ENCODE measurements around the gene VKORC1. TPM values are rescaled to one million over a fixed set of nuclear protein-coding genes. Genes with fewer than 3 reads are reported as not detected.

The VKORC1 gene
- total RNA-seq, 2 experiments from 2014 or later = 67.3 to 72.3 TPM

- no peaks in the 10 kb centered on the region for H3K27me3 Mint-ChIP-seq
- ChIA-PET POLR2A (interaction anchor here (1.0 kb wide), 1 partner anchor 9 kb away, joined by 3 read pairs; no protein-coding TSS in a partner anchor), CTCF (no interaction called here)
- no peak overlapping the region for H3K27ac Mint-ChIP-seq
- no peaks in the 10 kb centered on the region for H3K4me1 Mint-ChIP-seq (ENCODE audit: low read depth)
- H3K9me3 Mint-ChIP-seq = no peaks in the 10 kb centered on the region
- H3K4me3 Mint-ChIP-seq = no peak overlapping the region
- intact Hi-C loops (cut with micrococcal nuclease) = no loop called here
- H3K36me3 Mint-ChIP-seq = peaks cover 21% of the 10 kb centered on the region
- no peak for DNase-seq
Measured at GRCh38 chr16:31128711-31129567, 34.3 kb upstream of the VKORC1 start.

- intact Hi-C loops (cut with micrococcal nuclease) = no loop called here
- H3K4me1 Mint-ChIP-seq (ENCODE audit: low read depth) = no peaks in the 10 kb centered on the region
- DNase-seq = no peak
- H3K4me3 Mint-ChIP-seq = no peak overlapping the region
- no peaks in the 10 kb centered on the region for H3K9me3 Mint-ChIP-seq
- POLR2A ChIA-PET = interaction anchor here (0.8 to 1.0 kb wide), 2 partner anchors 9 to 12 kb away, joined by 3 read pairs; partner anchors contain the start of gene KAT8
- H3K27me3 Mint-ChIP-seq = no peaks in the 10 kb centered on the region
- H3K36me3 Mint-ChIP-seq = peaks cover 24% of the 10 kb centered on the region
- CTCF ChIA-PET = interaction anchor here (1.3 kb wide), 1 partner anchor 15 kb away, joined by 4 read pairs; no protein-coding TSS in a partner anchor
- H3K27ac Mint-ChIP-seq = no peak overlapping the region
Measured at GRCh38 chr16:31127182-31127581, 32.6 kb upstream of the VKORC1 start.

GRCh38 chr16:31125844-31126243 lies 31.2 kb upstream of the VKORC1 start:
- intact Hi-C loops (cut with micrococcal nuclease) = no loop called here
- no peak overlapping the region for H3K27ac Mint-ChIP-seq
- CTCF ChIA-PET = no interaction called here
- no peaks in the 10 kb centered on the region for H3K4me1 Mint-ChIP-seq (ENCODE audit: low read depth)
- H3K27me3 Mint-ChIP-seq = no peaks in the 10 kb centered on the region
- no peak for DNase-seq
- H3K9me3 Mint-ChIP-seq = no peaks in the 10 kb centered on the region
- POLR2A ChIA-PET = interaction anchor here (1.0 kb wide), 1 partner anchor 8 kb away, joined by 3 read pairs; the partner anchor contains the start of gene KAT8
- no peak overlapping the region for H3K4me3 Mint-ChIP-seq
- peaks cover 26% of the 10 kb centered on the region for H3K36me3 Mint-ChIP-seq

GRCh38 chr16:31120129-31120528 lies 25.5 kb upstream of the VKORC1 start:
- Mint-ChIP-seq H3K36me3 (peaks cover 18% of the 10 kb centered on the region), H3K4me3 (no peak overlapping the region), H3K9me3 (no peaks in the 10 kb centered on the region), H3K27ac (no peak overlapping the region), H3K27me3 (no peaks in the 10 kb centered on the region), H3K4me1 (ENCODE audit: low read depth) (peaks cover 16% of the 10 kb centered on the region)
- POLR2A ChIA-PET = interaction anchor here (0.8 to 4.1 kb wide), 2 partner anchors 9 to 22 kb away, joined by 3 to 27 read pairs; no protein-coding TSS in a partner anchor
- intact Hi-C loops (cut with micrococcal nuclease) = no loop called here
- CTCF ChIA-PET = interaction anchor here (0.8 to 3.8 kb wide), 3 partner anchors 22 to 339 kb away, joined by 3 to 23 read pairs (median 4); partner anchors contain the start of gene ARMC5
- DNase-seq = no peak

GRCh38 chr16:31118223-31119155 lies 23.9 kb upstream of the VKORC1 start:
- intact Hi-C loops (cut with micrococcal nuclease) = loop anchor here (1.0 kb wide), 1 partner anchor 61 kb away; no protein-coding TSS in a partner anchor
- DNase-seq = no peak
- H3K36me3 Mint-ChIP-seq = peaks cover 18% of the 10 kb centered on the region
- H3K9me3 Mint-ChIP-seq = no peaks in the 10 kb centered on the region
- CTCF ChIA-PET = interaction anchor here (1.1 to 3.3 kb wide), 5 partner anchors 11 to 133 kb away, joined by 3 to 36 read pairs (median 6); partner anchors contain the start of genes HSD3B7 and ZNF668
- no peaks in the 10 kb centered on the region for H3K27me3 Mint-ChIP-seq
- peak overlapping the region; percentile 70 for H3K27ac Mint-ChIP-seq
- POLR2A ChIA-PET = interaction anchor here (0.8 to 4.1 kb wide), 6 partner anchors 8 to 61 kb away, joined by 3 to 27 read pairs (median 16); partner anchors contain the start of genes BCKDK, FUS, ZNF646 and ZNF668
- H3K4me1 Mint-ChIP-seq (ENCODE audit: low read depth) = peaks cover 20% of the 10 kb centered on the region
- peak overlapping the region; percentile 79 for H3K4me3 Mint-ChIP-seq

- intact Hi-C loops (cut with micrococcal nuclease) = loop anchor here (1.0 kb wide), 4 partner anchors 23 to 62 kb away; partner anchors contain the start of genes VKORC1, ZNF646 and ZNF668
- H3K27me3 Mint-ChIP-seq = no peaks in the 10 kb centered on the region
Measured at GRCh38 chr16:31117384-31118222, 23.0 kb upstream of the VKORC1 start, which contains the start of gene KAT8. Gene KAT8 (plus strand): TSS chr16:31117664. CDS start chr16:31117682, 18 bp downstream.

GRCh38 chr16:31114468-31114867 lies 19.9 kb upstream of the VKORC1 start:
- intact Hi-C loops (cut with micrococcal nuclease) = no loop called here
- Mint-ChIP-seq H3K4me1 (ENCODE audit: low read depth) (peaks cover 21% of the 10 kb centered on the region), H3K27me3 (no peaks in the 10 kb centered on the region), H3K27ac (peak overlapping the region; percentile 49), H3K9me3 (no peaks in the 10 kb centered on the region), H3K4me3 (no peak overlapping the region), H3K36me3 (peaks cover 15% of the 10 kb centered on the region)
- ChIA-PET POLR2A (interaction anchor here (1.0 kb wide), 1 partner anchor 13 kb away, joined by 3 read pairs; no protein-coding TSS in a partner anchor), CTCF (interaction anchor here (0.7 to 0.9 kb wide), 2 partner anchors 16 to 27 kb away, joined by 3 to 4 read pairs; no protein-coding TSS in a partner anchor)
- no peak for DNase-seq

More at GRCh38 chr16:31117384-31118222, 23.0 kb upstream of the VKORC1 start, which contains the start of gene KAT8:
- CTCF ChIA-PET = interaction anchor here (0.6 to 3.3 kb wide), 7 partner anchors 10 to 273 kb away, joined by 3 to 36 read pairs (median 4); partner anchors contain the start of genes HSD3B7 and ZNF668
- Mint-ChIP-seq H3K9me3 (no peaks in the 10 kb centered on the region), H3K4me3 (peak within 1 kb of the TSS; percentile 79), H3K27ac (peak within 1 kb of the TSS; percentile 70), H3K36me3 (peaks cover 18% of the 10 kb centered on the region), H3K4me1 (ENCODE audit: low read depth) (peaks cover 20% of the 10 kb centered on the region)
- DNase-seq = peak; percentile 99
- POLR2A ChIA-PET = interaction anchor here (0.5 to 4.1 kb wide), 11 partner anchors 9 to 755 kb away, joined by 3 to 27 read pairs (median 3); partner anchors contain the start of genes BCKDK, FUS, ZNF646 and ZNF668

GRCh38 chr16:31113121-31114120 lies 18.8 kb upstream of the VKORC1 start:
- H3K9me3 Mint-ChIP-seq = no peaks in the 10 kb centered on the region
- no peaks in the 10 kb centered on the region for H3K27me3 Mint-ChIP-seq
- H3K4me1 Mint-ChIP-seq (ENCODE audit: low read depth) = peaks cover 18% of the 10 kb centered on the region
- no peak for DNase-seq
- peaks cover 12% of the 10 kb centered on the region for H3K36me3 Mint-ChIP-seq
- ChIA-PET POLR2A (no interaction called here), CTCF (interaction anchor here (0.9 to 1.2 kb wide), 2 partner anchors 28 to 29 kb away, joined by 4 to 5 read pairs; no protein-coding TSS in a partner anchor)
- peak overlapping the region; percentile 11 for H3K27ac Mint-ChIP-seq
- no peak overlapping the region for H3K4me3 Mint-ChIP-seq
- intact Hi-C loops (cut with micrococcal nuclease) = no loop called here

GRCh38 chr16:31112711-31113110 lies 18.1 kb upstream of the VKORC1 start:
- no peak overlapping the region for H3K4me3 Mint-ChIP-seq
- ChIA-PET CTCF (interaction anchor here (1.2 kb wide), 1 partner anchor 30 kb away, joined by 5 read pairs; no protein-coding TSS in a partner anchor), POLR2A (no interaction called here)
- no peak overlapping the region for H3K27ac Mint-ChIP-seq
- peaks cover 16% of the 10 kb centered on the region for H3K4me1 Mint-ChIP-seq (ENCODE audit: low read depth)
- H3K36me3 Mint-ChIP-seq = peaks cover 12% of the 10 kb centered on the region
- no peak for DNase-seq
- no peaks in the 10 kb centered on the region for H3K9me3 Mint-ChIP-seq
- intact Hi-C loops (cut with micrococcal nuclease) = no loop called here
- H3K27me3 Mint-ChIP-seq = no peaks in the 10 kb centered on the region
